ENCODE measurements around the gene FZR1. TPM values are rescaled to one million over a fixed set of nuclear protein-coding genes. Genes with fewer than 3 reads are reported as not detected.
A peak's percentile ranks its signal among the peaks of the same experiment; 100 is the strongest.

FZR1 gene
- total and polyA plus RNA-seq, 9 of the 15 experiments (the other 6 are each of a cell fraction or from before 2014, with no cell fraction given), result 0.18 to 48.0 (median 22.2) TPM

DNA sequence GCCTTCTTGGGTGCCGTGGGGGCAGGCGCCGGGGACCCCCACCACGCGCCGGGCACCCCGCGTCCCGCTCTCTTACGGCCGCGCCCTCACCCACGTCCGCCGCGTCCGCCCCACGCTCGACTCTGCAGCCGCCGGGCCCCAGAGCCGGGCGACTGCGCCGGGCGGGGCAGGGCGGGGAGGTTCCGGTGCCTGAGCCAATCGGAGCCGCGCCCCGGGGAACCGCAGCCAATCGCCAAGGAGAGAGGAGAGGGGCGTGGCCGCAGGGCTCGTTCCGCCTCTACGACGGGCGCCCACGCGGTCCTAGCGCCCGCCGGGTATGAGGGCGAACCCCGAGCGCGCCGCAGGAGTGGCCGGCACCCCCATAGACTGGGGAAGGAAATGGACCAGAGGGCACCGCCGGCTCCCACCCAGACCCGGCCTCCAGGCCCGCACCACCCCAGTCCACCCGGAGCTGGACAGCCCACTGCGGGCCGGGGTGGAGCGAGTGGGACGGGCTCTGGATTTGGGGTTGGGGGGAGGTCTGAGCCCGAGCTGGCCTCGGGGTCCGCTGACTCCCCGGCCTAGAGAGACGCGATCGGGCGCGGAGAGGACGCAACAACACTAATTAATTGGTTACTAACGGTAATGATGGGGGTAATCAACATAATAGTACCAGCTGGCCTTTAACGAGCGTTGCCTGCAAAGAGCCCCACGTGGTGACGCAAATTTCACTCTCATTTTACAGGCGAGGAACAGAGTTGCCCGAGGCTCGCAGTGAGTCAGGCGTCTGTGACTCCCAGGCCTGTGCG is 51.5 kb downstream of the FZR1 start, which contains the start of gene MFSD12 (continued):
- TF ChIP-seq, protein P1, sequence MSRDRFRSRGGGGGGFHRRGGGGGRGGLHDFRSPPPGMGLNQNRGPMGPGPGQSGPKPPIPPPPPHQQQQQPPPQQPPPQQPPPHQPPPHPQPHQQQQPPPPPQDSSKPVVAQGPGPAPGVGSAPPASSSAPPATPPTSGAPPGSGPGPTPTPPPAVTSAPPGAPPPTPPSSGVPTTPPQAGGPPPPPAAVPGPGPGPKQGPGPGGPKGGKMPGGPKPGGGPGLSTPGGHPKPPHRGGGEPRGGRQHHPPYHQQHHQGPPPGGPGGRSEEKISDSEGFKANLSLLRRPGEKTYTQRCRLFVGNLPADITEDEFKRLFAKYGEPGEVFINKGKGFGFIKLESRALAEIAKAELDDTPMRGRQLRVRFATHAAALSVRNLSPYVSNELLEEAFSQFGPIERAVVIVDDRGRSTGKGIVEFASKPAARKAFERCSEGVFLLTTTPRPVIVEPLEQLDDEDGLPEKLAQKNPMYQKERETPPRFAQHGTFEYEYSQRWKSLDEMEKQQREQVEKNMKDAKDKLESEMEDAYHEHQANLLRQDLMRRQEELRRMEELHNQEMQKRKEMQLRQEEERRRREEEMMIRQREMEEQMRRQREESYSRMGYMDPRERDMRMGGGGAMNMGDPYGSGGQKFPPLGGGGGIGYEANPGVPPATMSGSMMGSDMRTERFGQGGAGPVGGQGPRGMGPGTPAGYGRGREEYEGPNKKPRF (IDR thresholded peaks at IDR 0.05; ENCODE audit: low read depth, low read length), result no peak
- peak; percentile 32; the same call in 1 of the 2 replicates for TF ChIP-seq HDAC2 (IDR thresholded peaks at IDR 0.05)
- TF ChIP-seq HMGN3 (IDR thresholded peaks at IDR 0.05; ENCODE audit: borderline replicate concordance, extremely low read depth, insufficient read length, low read depth, low read length), result peak; percentile 31
- TF ChIP-seq, protein P2, sequence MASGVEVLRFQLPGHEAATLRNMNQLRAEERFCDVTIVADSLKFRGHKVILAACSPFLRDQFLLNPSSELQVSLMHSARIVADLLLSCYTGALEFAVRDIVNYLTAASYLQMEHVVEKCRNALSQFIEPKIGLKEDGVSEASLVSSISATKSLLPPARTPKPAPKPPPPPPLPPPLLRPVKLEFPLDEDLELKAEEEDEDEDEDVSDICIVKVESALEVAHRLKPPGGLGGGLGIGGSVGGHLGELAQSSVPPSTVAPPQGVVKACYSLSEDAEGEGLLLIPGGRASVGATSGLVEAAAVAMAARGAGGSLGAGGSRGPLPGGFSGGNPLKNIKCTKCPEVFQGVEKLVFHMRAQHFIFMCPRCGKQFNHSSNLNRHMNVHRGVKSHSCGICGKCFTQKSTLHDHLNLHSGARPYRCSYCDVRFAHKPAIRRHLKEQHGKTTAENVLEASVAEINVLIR (CRISPR knock-in tag; IDR thresholded peaks at IDR 0.05), result peak; percentile 53; the same call in 1 of the 2 replicates
- TF ChIP-seq SRSF3 (IDR thresholded peaks at IDR 0.05; ENCODE audit: insufficient read depth, low read length), result no peak
- peak; percentile 95 for TF ChIP-seq L3MBTL2 (IDR thresholded peaks at IDR 0.05)
- TF ChIP-seq MAFF (IDR thresholded peaks at IDR 0.05; ENCODE audit: low read length), result no peak
- TF ChIP-seq MAFK (IDR thresholded peaks at IDR 0.05; ENCODE audit: low read length), result no peak
- TF ChIP-seq RNF2 (IDR thresholded peaks at IDR 0.05), result peak; percentile 49; the same call in 1 of the 2 replicates
- no peak for TF ChIP-seq HDGF (IDR thresholded peaks at IDR 0.05)
- TF ChIP-seq SP2 (IDR thresholded peaks at IDR 0.05; ENCODE audit: extremely low read depth, low read depth, low read length, poor library complexity, severe bottlenecking), result peak; percentile 57
- TF ChIP-seq, protein P3, sequence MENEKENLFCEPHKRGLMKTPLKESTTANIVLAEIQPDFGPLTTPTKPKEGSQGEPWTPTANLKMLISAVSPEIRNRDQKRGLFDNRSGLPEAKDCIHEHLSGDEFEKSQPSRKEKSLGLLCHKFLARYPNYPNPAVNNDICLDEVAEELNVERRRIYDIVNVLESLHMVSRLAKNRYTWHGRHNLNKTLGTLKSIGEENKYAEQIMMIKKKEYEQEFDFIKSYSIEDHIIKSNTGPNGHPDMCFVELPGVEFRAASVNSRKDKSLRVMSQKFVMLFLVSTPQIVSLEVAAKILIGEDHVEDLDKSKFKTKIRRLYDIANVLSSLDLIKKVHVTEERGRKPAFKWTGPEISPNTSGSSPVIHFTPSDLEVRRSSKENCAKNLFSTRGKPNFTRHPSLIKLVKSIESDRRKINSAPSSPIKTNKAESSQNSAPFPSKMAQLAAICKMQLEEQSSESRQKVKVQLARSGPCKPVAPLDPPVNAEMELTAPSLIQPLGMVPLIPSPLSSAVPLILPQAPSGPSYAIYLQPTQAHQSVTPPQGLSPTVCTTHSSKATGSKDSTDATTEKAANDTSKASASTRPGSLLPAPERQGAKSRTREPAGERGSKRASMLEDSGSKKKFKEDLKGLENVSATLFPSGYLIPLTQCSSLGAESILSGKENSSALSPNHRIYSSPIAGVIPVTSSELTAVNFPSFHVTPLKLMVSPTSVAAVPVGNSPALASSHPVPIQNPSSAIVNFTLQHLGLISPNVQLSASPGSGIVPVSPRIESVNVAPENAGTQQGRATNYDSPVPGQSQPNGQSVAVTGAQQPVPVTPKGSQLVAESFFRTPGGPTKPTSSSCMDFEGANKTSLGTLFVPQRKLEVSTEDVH (IDR thresholded peaks at IDR 0.05; ENCODE audit: low read depth, partially characterized antibody), result no peak
- TF ChIP-seq CEBPG (CRISPR knock-in tag; IDR thresholded peaks at IDR 0.05), result peak; percentile 62; the same call in 1 of the 2 replicates
- TF ChIP-seq CEBPG (tag; conservative IDR thresholded peaks at IDR 0.05 in 1 of 2, IDR thresholded peaks at IDR 0.05 in 1 of 2), result 0 out of 4 replicates have a peak, but pooled peaks have one; percentile 19
- peak; percentile 88; the same call in 1 of the 2 replicates for TF ChIP-seq KDM2B (CRISPR knock-in tag; IDR thresholded peaks at IDR 0.05)
- TF ChIP-seq, protein P4, sequence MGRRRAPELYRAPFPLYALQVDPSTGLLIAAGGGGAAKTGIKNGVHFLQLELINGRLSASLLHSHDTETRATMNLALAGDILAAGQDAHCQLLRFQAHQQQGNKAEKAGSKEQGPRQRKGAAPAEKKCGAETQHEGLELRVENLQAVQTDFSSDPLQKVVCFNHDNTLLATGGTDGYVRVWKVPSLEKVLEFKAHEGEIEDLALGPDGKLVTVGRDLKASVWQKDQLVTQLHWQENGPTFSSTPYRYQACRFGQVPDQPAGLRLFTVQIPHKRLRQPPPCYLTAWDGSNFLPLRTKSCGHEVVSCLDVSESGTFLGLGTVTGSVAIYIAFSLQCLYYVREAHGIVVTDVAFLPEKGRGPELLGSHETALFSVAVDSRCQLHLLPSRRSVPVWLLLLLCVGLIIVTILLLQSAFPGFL (CRISPR knock-in tag; IDR thresholded peaks at IDR 0.05), result peak; percentile 81; the same call in 1 of the 2 replicates
- no peak for TF ChIP-seq ZNF217 (CRISPR knock-in tag; IDR thresholded peaks at IDR 0.05)
- peak; percentile 46; the same call in 1 of the 2 replicates for TF ChIP-seq ESRRA (IDR thresholded peaks at IDR 0.05; ENCODE audit: borderline replicate concordance, low read depth)
